Immature natural killer cell (primary cell): ENCODE measurements around the gene SMCO2. TPM values are rescaled to one million over a fixed set of nuclear protein-coding genes. Genes with fewer than 3 reads are reported as not detected.
A peak's percentile ranks its signal among the peaks of the same experiment; 100 is the strongest.
"Not testable (repeated sequence)": the region's sequence is repeated elsewhere in the genome, so short reads cannot be mapped to it uniquely, and the experiment has no call there.

Source experiments
- DNase-seq, 3 donors: peaks; one replicate each; pipeline ENCODE4 v3.0.0; 2022; ENCODE audit warnings: mixed read lengths in 1 of 3
- H3K27ac Mint-ChIP-seq, 6 donors: one replicate each; pipeline ENCODE4 v1.8.0; 2020; ENCODE audit warnings: mixed read lengths in 6 of 6, mild to moderate bottlenecking in 5 of 6, inconsistent platforms in 4 of 6, moderate library complexity in 3 of 6
- H3K27me3 Mint-ChIP-seq, 3 donors: one replicate each; pipeline ENCODE4 v1.8.0; 2020 to 2021; ENCODE audit warnings: low read depth in 3 of 3, mild to moderate bottlenecking in 3 of 3, mixed read lengths in 3 of 3, moderate library complexity in 3 of 3, inconsistent platforms in 1 of 3
- H3K36me3 Mint-ChIP-seq, 3 donors: one replicate each; pipeline ENCODE4 v1.8.0; 2020; ENCODE audit warnings: mixed read lengths in 3 of 3, inconsistent platforms in 2 of 3, mild to moderate bottlenecking in 2 of 3
- H3K4me1 Mint-ChIP-seq, 2 donors: one replicate each; pipeline ENCODE4 v1.8.0; 2020; ENCODE audit warnings: inconsistent platforms in 2 of 2, mild to moderate bottlenecking in 2 of 2, mixed read lengths in 2 of 2, moderate library complexity in 1 of 2
- H3K4me3 Mint-ChIP-seq, 5 donors: one replicate each; pipeline ENCODE4 v1.8.0; 2020; ENCODE audit warnings: mild to moderate bottlenecking in 5 of 5, mixed read lengths in 5 of 5, inconsistent platforms in 3 of 5, moderate library complexity in 3 of 5
- H3K9me3 Mint-ChIP-seq, 6 donors: one replicate each; pipeline ENCODE4 v1.8.0; 2020; ENCODE audit warnings: mild to moderate bottlenecking in 6 of 6, mixed read lengths in 6 of 6, inconsistent platforms in 4 of 6, moderate library complexity in 3 of 6
- polyA plus RNA-seq, 3 donors: library from polyadenylated mRNA; unstranded; fragments of 300-500 nt; fragmentation: Illumina TruSeq; gene quantifications; one replicate each; pipeline ENCODE4 v1.2.3, GENCODE V29; 2021

Gene SMCO2
- polyA plus RNA-seq, 3 donors from 2014 or later: not detected

DNA sequence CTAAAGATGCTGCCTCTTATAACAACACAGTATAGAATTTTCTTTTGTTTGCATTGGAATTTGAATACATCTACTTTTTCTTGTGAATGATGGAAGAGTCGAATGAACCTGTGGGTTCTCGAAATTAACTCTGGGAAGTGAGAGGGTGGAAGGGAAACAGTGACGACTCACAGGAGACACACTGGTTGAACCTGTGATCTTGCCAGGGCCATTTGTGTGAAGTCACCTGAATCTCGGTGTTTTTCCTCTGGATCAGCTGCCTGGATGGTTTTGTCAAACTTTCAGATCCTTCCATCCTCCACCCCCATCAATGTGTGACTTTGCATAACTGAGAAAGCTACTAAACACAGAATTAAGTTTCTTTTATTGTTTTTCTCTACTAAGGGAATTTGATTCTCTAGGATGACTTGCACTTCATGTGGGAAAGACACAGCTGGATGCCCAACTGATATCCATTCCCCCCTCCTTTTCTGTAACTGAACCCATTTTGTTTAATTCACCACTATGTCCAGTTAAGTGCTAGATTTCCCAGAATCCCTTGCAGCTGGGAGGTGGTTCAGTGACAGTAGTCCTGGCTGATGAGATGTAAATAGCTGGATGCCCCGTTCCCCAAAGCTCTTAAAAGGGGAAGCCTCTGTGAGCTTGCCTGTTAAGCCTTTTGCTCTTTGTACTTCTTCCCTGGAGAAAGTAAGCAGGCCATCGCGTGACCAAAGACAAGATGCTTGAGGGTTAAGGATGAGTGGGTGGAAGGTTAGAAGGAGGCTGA lies 83.8 kb downstream of the SMCO2 start:
- Mint-ChIP-seq H3K36me3 (no peaks in the 10 kb centered on the region), H3K27me3 (peaks cover 2 to 19% (median 6%) of the 10 kb centered on the region in 3 donors), H3K4me3 (no peak overlapping the region), H3K4me1 (peaks cover 16 to 20% of the 10 kb centered on the region in 2 donors), H3K9me3 (no peaks in the 10 kb centered on the region), H3K27ac (no peak overlapping the region)
- no peak for DNase-seq

DNA sequence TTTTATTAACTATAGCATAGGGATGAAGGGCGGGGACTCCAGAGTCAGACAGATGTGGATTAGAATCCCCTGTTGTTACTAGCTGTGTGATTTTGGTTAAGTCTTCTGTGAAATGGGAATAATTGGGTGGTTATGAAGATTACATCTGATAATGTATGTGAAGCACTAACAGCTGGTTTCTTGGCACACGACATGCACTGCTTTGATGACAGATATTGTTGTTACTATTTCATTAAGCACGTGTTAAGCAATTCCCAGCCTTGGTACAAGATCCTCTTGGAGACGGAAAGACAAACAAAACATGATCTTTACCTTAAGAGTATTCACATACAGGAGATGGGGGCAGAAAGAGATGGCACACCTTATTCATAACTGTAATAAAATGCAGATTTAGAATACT lies 85.4 kb downstream of the SMCO2 start:
- Mint-ChIP-seq H3K9me3 (no peaks in the 10 kb centered on the region), H3K27me3 (peaks cover 2 to 19% (median 6%) of the 10 kb centered on the region in 3 donors), H3K27ac (no peak overlapping the region), H3K4me1 (peaks cover 16 to 20% of the 10 kb centered on the region in 2 donors), H3K36me3 (no peaks in the 10 kb centered on the region), H3K4me3 (no peak overlapping the region)
- DNase-seq: no peak

DNA sequence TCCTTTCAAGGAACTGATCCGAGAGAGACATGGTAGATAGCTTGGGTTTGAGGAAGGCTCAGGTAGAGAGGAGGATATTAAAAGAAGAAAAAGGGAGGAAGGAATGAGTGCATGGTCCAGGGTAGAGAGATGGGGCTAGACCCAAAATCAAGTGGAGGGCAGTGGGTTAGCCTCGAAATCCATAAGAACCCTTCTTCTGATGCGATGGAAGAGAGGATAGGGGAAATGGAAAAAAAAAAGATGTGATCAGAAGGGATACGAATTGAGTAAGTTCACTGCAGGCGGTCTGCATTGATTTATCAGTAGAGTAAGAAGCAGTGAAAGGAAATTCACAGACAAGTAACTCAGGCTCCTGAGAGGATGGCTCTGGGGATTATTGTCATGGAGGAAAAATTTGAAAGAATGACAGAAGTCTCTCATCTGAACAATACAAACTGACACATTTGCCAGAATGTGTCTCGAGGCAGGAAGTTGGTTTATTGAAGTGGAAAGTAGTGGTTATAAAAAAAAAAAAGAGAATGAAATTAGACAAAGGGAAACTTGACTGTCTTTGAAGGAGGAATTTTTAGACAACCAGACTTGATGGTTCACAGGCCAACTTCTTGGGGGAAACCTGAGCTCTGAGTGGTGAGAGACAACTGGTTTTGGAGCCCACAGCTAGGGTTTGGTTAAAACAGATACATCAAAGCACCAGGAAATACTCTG lies 87.7 kb downstream of the SMCO2 start:
- Mint-ChIP-seq H3K27me3 (peaks cover 2 to 16% (median 11%) of the 10 kb centered on the region in 3 donors), H3K4me1 (peaks cover 16 to 20% of the 10 kb centered on the region in 2 donors), H3K36me3 (peaks cover 0 to 6% (median 0%) of the 10 kb centered on the region in 3 donors), H3K27ac (peak overlapping the region in 4 of 6 donors; percentile 4 to 59 (median 29)), H3K4me3 (peak overlapping the region; percentile 12 to 67 (median 13)), H3K9me3 (no peaks in the 10 kb centered on the region)
- DNase-seq: peak; percentile 16 to 31 (median 24)

DNA sequence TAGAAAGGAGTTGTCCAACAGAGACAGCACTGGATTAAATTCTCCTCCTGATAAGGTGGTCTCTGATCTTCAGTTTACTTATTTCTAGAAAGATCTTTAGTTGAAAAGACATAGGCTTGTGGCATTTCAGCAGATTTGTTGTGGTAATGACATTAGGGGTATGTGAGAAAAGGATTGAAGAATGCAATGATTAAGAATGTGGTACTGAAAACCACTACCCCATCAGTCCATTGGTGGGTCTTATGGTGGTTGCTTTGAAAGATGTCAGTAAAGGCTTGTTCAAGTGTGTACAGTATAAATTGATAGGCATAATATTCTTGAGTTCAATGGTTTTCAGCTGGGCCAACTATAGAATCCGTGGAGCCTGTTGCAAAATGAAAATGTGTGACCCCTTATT lies 88.2 kb downstream of the SMCO2 start:
- Mint-ChIP-seq H3K4me3 (peak overlapping the region; percentile 13 to 67 (median 48)), H3K36me3 (peaks cover 0 to 6% (median 0%) of the 10 kb centered on the region in 3 donors), H3K4me1 (peaks cover 16 to 20% of the 10 kb centered on the region in 2 donors), H3K27me3 (peaks cover 2 to 16% (median 11%) of the 10 kb centered on the region in 3 donors), H3K9me3 (no peaks in the 10 kb centered on the region), H3K27ac (peak overlapping the region in 4 of 6 donors; percentile 0 to 59 (median 29))
- DNase-seq: no peak

DNA sequence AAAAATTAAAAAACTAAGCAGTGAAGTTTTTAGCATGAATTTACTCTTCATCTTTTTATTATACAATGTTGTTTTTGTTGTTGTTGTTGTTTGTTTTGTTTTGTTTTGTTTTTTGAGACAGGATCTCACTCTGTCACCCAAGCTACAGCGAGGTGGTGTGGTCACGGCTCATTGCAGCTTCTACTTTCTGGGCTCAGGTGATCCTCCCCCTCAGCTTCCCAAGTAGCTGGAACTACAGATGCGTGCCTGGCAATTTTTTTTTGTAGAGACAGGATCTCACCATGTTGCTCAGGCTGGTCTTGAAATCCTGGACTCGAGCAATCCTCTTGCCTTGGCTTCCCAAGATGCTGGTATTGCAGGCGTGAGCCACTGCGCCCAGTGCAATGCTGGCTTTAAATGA lies 88.8 kb downstream of the SMCO2 start:
- H3K36me3 Mint-ChIP-seq: peaks cover 0 to 6% (median 0%) of the 10 kb centered on the region in 3 donors
- H3K27ac Mint-ChIP-seq: no peak overlapping the region
- H3K4me3 Mint-ChIP-seq: no peak overlapping the region
- H3K9me3 Mint-ChIP-seq: no peaks in the 10 kb centered on the region
- peaks cover 2 to 12% (median 11%) of the 10 kb centered on the region in 3 donors for H3K27me3 Mint-ChIP-seq
- H3K4me1 Mint-ChIP-seq: peaks cover 16 to 20% of the 10 kb centered on the region in 2 donors
- no peak for DNase-seq

DNA sequence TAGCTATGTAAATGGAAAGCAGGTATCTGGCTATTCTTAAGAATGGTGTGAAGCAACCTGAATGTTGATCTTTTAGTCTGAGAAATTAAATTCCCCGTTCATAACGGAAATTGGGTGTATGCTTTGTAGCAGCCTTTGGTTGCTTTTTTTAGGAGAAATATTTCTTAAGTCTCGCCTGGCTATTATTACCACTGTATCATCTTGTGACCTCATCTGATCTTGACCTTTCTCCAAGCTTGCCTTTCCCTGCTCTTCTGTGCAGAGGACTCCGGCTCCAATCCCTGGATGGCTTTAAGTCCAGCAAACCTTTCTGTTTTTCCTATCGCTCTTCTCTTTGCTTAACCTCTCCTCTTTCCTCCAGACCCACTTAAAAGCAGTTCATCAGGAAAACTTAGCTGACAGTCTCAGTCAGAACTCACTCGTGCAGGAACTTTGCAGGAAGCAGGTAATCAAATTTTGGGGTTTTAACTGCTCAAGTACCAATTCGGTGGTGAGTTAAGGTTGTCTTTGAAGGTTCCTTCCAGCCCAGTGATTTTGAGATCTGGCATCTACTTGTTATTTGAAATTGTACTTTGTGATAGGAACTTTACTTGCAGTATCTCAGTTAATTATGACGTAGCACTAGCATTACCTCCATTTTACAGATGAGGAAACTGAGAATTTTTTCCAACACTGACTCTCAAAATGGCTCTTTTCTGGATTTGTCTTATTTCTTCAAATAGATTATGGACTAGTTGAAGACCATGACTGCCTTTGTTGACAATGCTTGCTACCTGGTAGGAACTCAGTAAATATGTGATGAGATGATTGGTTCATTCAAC lies 91.5 kb downstream of the SMCO2 start:
- no peak overlapping the region for H3K4me3 Mint-ChIP-seq

DNA sequence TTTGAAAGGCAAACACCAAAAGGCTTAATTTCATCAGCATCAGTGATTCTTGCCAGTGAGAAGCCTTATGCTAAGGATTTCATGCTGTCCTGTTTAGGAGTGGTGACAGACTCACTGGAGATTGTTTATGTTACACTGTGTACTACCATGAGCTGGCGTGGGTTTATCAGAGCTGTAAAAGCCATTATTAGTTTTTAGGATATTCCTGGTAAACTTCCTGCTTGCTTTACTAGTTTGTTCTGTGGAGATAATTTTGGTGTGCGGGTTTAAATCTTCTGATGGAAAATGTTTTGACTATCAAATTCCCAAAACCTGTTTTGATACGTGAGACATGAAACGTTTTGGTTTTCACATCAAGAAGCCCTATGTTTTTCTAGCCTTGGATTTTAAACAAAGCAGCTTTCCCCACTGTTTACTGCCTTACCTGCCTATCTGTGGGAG lies 92.7 kb downstream of the SMCO2 start:
- Mint-ChIP-seq H3K4me1 (peaks cover 8 to 10% of the 10 kb centered on the region in 2 donors), H3K36me3 (peaks cover 0 to 6% (median 0%) of the 10 kb centered on the region in 3 donors), H3K4me3 (no peak overlapping the region), H3K27me3 (peaks cover 0 to 13% (median 12%) of the 10 kb centered on the region in 3 donors), H3K9me3 (no peaks in the 10 kb centered on the region), H3K27ac (no peak overlapping the region)
- no peak for DNase-seq

More for the DNA sequence above, 91.5 kb downstream of the SMCO2 start:
- DNase-seq: no peak
- H3K27ac Mint-ChIP-seq: no peak overlapping the region
- peaks cover 16 to 20% of the 10 kb centered on the region in 2 donors for H3K4me1 Mint-ChIP-seq
- peaks cover 0 to 6% (median 0%) of the 10 kb centered on the region in 3 donors for H3K36me3 Mint-ChIP-seq
- H3K27me3 Mint-ChIP-seq: peaks cover 2 to 11% (median 11%) of the 10 kb centered on the region in 3 donors
- H3K9me3 Mint-ChIP-seq: no peaks in the 10 kb centered on the region

DNA sequence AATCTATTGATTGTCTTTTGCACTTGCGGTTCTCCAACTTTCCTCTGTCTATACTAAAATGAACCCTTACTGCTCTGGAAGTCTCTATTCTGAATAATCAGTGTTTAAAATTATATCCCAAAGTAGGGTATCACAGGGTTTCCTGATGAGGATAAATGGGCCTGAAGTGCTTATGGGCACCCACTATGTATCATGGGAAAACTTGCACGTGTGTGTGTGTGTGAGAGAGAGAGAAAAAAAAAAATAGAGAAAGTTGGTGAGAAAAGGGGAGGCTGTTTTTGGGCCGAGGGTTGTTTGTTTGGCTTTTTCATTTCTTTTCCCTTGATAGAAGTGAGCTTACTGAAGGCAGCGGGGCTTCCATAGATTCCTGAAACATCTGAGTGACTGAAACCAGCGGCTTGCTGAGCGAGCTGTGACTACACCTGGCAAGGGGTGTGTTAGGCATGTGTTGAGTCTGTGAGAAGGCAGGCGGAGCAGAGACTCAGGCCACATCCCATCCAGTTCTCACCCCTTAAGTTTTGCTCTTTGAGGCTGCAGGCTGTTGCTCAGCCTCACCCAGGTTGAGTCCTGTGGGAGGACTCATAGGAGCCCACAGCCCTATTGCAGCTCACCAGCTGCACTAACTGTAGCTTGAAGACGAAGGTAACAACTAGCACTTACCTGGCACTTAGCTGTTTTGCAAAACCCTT lies 94.6 kb downstream of the SMCO2 start:
- Mint-ChIP-seq H3K4me3 (no peak overlapping the region), H3K27me3 (peaks cover 1 to 15% (median 11%) of the 10 kb centered on the region in 3 donors), H3K27ac (no peak overlapping the region), H3K36me3 (peaks cover 0 to 6% (median 0%) of the 10 kb centered on the region in 3 donors), H3K4me1 (no peaks in the 10 kb centered on the region), H3K9me3 (no peaks in the 10 kb centered on the region)
- DNase-seq: no peak

DNA sequence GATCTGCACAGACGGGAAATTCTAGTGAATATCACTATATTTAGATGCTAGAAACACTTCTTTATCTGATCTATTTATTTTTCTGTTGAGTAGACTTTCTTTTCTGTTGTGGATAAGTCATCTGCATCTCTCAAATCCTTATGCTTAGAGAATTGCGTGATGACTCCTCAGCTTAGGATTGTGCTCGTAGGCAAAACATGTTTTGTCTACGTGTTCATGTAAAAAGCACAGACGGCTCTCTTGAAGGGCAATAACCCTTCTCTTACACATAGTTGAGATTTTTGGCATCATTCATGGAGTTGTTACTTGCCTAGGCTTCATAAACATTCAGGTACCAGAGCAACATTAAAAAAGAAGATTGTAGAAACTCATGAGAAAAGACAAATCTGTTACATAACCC lies 96.1 kb downstream of the SMCO2 start:
- H3K27ac Mint-ChIP-seq: no peak overlapping the region

DNA sequence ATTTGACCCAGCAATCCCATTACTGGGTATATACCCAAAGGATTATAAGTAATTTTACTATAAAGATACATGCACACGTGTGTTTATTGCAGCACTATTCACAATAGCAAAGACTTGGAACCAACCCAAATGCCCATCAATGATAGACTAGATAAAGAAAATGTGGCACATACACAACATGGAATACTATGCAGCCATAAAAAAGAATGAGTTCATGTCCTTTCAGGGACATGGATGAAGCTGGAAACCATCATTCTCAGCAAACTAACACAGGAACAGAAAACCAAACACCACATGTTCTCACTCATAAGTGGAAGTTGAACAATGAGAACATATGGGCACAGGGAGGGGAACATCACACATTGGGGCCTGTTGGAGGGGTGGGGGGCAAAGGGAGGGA lies 98.3 kb downstream of the SMCO2 start:
- not testable (repeated sequence) for H3K36me3 Mint-ChIP-seq, H3K4me3 Mint-ChIP-seq

More for the DNA sequence above, 96.1 kb downstream of the SMCO2 start:
- no peak for DNase-seq
- Mint-ChIP-seq H3K4me3 (no peak overlapping the region), H3K27me3 (peaks cover 4 to 13% (median 11%) of the 10 kb centered on the region in 3 donors), H3K36me3 (peaks cover 0 to 6% (median 0%) of the 10 kb centered on the region in 3 donors), H3K4me1 (no peaks in the 10 kb centered on the region), H3K9me3 (no peaks in the 10 kb centered on the region)

DNA sequence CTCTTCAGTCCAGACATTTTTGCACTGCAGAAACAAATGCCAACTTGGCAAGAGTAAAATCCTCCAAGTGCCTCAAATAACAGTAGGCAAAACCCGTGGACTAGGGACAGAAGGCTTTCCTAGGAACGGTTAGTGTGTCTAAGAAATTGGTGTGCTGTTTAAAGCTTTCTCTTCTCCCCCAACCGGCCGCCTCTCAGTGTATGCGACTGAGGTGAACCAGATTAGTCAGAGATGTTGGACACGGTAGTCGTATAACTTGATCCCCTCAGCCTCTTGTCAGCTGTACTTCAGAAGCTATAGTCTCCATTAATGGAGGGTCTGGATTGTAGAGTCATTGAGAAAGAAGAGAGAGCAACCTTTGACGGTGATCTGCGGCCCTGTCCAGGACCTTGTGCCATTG lies 99.1 kb downstream of the SMCO2 start:
- Mint-ChIP-seq H3K27me3 (peaks cover 9 to 21% (median 12%) of the 10 kb centered on the region in 3 donors), H3K4me1 (peaks cover 3 to 7% of the 10 kb centered on the region in 2 donors), H3K4me3 (no peak overlapping the region), H3K9me3 (no peaks in the 10 kb centered on the region), H3K36me3 (no peaks in the 10 kb centered on the region), H3K27ac (no peak overlapping the region)
- no peak for DNase-seq

More for the DNA sequence above, 98.3 kb downstream of the SMCO2 start:
- DNase-seq, H3K9me3 Mint-ChIP-seq, H3K27ac Mint-ChIP-seq, H3K4me1 Mint-ChIP-seq: not testable (repeated sequence)
- peaks cover 9 to 21% (median 12%) of the 10 kb centered on the region in 3 donors for H3K27me3 Mint-ChIP-seq

DNA sequence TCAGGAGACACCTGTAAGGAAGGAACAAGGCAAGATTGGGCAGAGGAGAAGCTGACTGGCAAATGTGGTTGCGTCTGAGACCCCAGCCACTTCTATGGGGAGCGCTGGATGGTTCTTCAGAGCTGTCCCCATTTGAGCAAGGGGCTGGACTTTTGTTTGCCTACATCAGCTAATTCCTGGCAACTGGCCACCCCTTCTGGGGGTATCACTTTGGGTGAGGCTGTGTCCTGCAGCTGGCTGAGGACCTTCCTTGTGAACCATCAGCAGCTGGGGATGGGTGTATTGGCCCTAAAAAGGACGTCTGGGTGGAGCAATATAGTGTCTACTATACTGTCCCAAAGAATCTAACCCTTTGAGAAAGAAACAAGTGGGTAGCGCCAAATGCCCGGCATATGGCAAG lies 101.1 kb downstream of the SMCO2 start:
- no peak overlapping the region for H3K27ac Mint-ChIP-seq
- no peaks in the 10 kb centered on the region for H3K9me3 Mint-ChIP-seq
- no peak for DNase-seq

More for the DNA sequence above, 101.1 kb downstream of the SMCO2 start:
- H3K36me3 Mint-ChIP-seq: no peaks in the 10 kb centered on the region
- no peak overlapping the region for H3K4me3 Mint-ChIP-seq
- peaks cover 9 to 20% (median 12%) of the 10 kb centered on the region in 3 donors for H3K27me3 Mint-ChIP-seq
- H3K4me1 Mint-ChIP-seq: peaks cover 3 to 7% of the 10 kb centered on the region in 2 donors
